Measurements from ENCODE around the gene MICAL2. TPM values are rescaled to one million over a fixed set of nuclear protein-coding genes. Genes with fewer than 3 reads are reported as not detected.

MICAL2 gene

GRCh38 chr11:12301379-12301778 is 191.0 kb downstream of the MICAL2 start:
- Histone ChIP-seq H3K9me3 (replicated peaks; ENCODE audit: low read length) (no peaks in the 10 kb centered on the region), H3K4me2 (ENCODE audit: low read length) (no peak overlapping the region), H3K9ac (ENCODE audit: low read depth, low read length) (no peak overlapping the region), H3K27me3 (ENCODE audit: control insufficient read depth, insufficient read depth, low read length) (no peaks in the 10 kb centered on the region), H3K4me1 (ENCODE audit: control insufficient read depth, insufficient read depth, low read length) (peaks cover 5% of the 10 kb centered on the region), H3K4me3 (ENCODE audit: low read length) (no peak overlapping the region), H3K36me3 (ENCODE audit: insufficient read depth, low read length) (no peaks in the 10 kb centered on the region)

DNA sequence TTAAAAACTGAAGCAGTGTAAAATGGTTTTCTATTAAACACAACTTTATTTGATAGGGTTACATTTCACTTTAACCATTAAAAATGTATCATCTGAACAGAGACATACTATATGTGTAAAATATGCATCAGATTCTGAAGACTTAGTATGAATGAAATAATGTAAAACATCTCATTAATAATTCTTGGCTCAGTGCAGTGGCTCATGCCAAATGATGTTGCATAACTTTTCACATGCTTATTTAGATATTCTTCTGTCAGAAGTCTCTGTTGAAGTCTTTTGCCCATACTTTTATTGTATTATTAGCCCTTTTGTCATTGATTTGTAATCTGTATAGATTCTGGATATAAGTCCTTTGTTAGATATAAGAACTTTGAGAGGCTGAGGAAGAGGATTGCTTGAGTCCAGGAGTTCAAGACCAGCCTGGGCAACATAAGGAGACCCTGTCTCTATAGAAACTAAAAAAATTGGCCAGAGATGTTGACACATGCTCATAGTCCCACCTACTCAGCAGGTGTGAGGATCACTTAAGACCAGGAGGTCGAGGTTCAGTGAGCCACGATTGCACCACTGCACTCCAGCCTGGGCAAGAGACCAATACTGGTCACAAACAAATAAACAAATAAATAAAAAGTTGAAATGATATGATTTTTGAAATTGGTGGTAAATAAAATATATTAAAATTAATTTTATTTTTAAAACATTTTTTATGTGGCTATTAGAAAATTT is 193.2 kb downstream of the MICAL2 start:
- H3K4me2 ChIP-seq (ENCODE audit: low read length) = no peak overlapping the region
- no peaks in the 10 kb centered on the region for H3K9me3 ChIP-seq (replicated peaks; ENCODE audit: low read length)
- no peaks in the 10 kb centered on the region for H3K27me3 ChIP-seq (ENCODE audit: control insufficient read depth, insufficient read depth, low read length)
- no peak overlapping the region for H3K4me3 ChIP-seq (ENCODE audit: low read length)
- H3K36me3 ChIP-seq (ENCODE audit: insufficient read depth, low read length) = no peaks in the 10 kb centered on the region
- H3K9ac ChIP-seq (ENCODE audit: low read depth, low read length) = no peak overlapping the region
- H3K4me1 ChIP-seq (ENCODE audit: control insufficient read depth, insufficient read depth, low read length) = peaks cover 5% of the 10 kb centered on the region

DNA sequence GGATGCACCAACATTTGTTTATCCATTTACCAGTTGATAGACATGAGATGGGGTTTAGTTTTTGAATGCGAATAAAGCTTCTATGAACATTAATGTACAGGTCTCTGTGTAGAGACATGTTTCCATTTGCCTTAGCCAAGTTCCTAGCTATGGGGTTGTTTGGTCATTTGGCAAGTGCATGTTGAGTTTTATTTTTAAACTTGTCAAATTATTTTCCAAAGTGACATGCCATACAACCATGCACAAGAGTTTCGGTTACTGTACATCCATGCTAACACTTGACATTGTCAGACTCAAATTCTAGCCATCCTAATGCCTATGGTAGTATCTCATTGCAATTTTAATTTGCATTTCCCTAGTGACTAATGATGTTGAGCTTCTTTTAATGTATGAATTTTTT is 196.4 kb downstream of the MICAL2 start:
- Histone ChIP-seq H3K4me1 (ENCODE audit: control insufficient read depth, insufficient read depth, low read length) (peaks cover 5% of the 10 kb centered on the region), H3K27me3 (ENCODE audit: control insufficient read depth, insufficient read depth, low read length) (no peaks in the 10 kb centered on the region), H3K36me3 (ENCODE audit: insufficient read depth, low read length) (no peaks in the 10 kb centered on the region), H3K9me3 (replicated peaks; ENCODE audit: low read length) (no peaks in the 10 kb centered on the region), H3K4me3 (ENCODE audit: low read length) (no peak overlapping the region), H3K9ac (ENCODE audit: low read depth, low read length) (no peak overlapping the region), H3K4me2 (ENCODE audit: low read length) (no peak overlapping the region)

DNA sequence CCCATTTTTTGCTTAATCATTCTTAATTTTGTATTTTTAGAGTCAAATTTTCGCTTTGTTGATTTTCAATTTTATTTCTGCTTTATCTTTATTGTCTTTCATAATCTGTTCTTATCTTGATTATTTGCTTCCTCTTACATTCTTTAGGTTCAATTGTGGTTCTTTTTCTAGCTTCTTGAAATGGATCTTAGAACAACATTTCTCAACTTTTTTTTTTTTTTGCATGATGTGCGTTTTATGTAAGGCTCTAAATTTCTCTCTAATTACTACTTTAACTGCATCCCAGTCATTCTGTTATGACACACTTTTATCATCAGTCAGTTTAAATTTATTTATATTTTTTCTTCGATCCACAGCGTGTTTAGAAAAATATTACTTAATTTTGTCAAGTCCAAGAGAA is 201.7 kb downstream of the MICAL2 start:
- H3K4me3 ChIP-seq (ENCODE audit: low read length) = no peak overlapping the region
- H3K36me3 ChIP-seq (ENCODE audit: insufficient read depth, low read length) = no peaks in the 10 kb centered on the region
- no peak overlapping the region for H3K9ac ChIP-seq (ENCODE audit: low read depth, low read length)
- no peaks in the 10 kb centered on the region for H3K4me1 ChIP-seq (ENCODE audit: control insufficient read depth, insufficient read depth, low read length)
- H3K9me3 ChIP-seq (replicated peaks; ENCODE audit: low read length) = peaks cover 8% of the 10 kb centered on the region
- no peaks in the 10 kb centered on the region for H3K27me3 ChIP-seq (ENCODE audit: control insufficient read depth, insufficient read depth, low read length)
- no peak overlapping the region for H3K4me2 ChIP-seq (ENCODE audit: low read length)

Small RNA genes within 50 kb of the gene (small RNA-seq; reads per million reads assigned to genes)
- gene MIR6124 = not detected

All from skeletal muscle satellite cell (primary cell).